Stomach (tissue), 9 donors: ENCODE results near the gene MAP3K5. TPM values are rescaled to one million over a fixed set of nuclear protein-coding genes. Genes with fewer than 3 reads are reported as not detected.

Source experiments
- DNase-seq, 2 donors: peaks; one replicate each; pipeline versions ENCODE4 v3.0.0 to v3.0.0-alpha.2; 2013 to 2019
- H3K27ac ChIP-seq, 5 donors: fragments of 200-600 bp in 4 of 5; sonication (generic) in 4 of 5; one replicate each; pipeline ENCODE4 v1.5.1; 2013 to 2019; ENCODE audit warnings: mild to moderate bottlenecking in 1 of 5, moderate library complexity in 1 of 5
- H3K27me3 ChIP-seq, 3 donors: fragments of 200-600 bp; sonication (generic); one replicate each; pipeline ENCODE4 v1.5.1; 2017 to 2019; ENCODE audit warnings: mixed run types in 1 of 3
- H3K36me3 ChIP-seq, 4 donors: fragments of 200-600 bp; sonication (generic); 1 replicate in 3 of 4; 2 replicates in 1 of 4; pipeline ENCODE4 v1.5.1; 2016 to 2019
- H3K4me1 ChIP-seq, 4 donors: fragments of 200-600 bp; sonication (generic); one replicate each; pipeline ENCODE4 v1.5.1; 2016 to 2019
- H3K4me3 ChIP-seq, 4 donors: fragments of 200-600 bp; sonication (generic) in 3 of 4; one replicate each; pipeline ENCODE4 v1.5.1; 2016 to 2019; ENCODE audit warnings: mild to moderate bottlenecking in 1 of 4
- H3K9me3 ChIP-seq, 4 donors: fragments of 200-600 bp; sonication (generic); one replicate each; pipeline ENCODE4 v1.5.1; 2016 to 2019
- CTCF ChIP-seq, 7 experiments: fragments of 450-650 bp in 4 of 7; fragments of 200-600 bp in 3 of 7; sonication (generic) in 3 of 7; IDR thresholded peaks; one replicate each; pipeline ENCODE4 v1.5.1; 2016 to 2019; ENCODE audit warnings: antibody characterized with exemption in 7 of 7, control low read depth in 2 of 7, mild to moderate bottlenecking in 1 of 7
- EP300 ChIP-seq: sonication (generic); formaldehyde crosslinking; IDR thresholded peaks from one replicate; pipeline ENCODE4 v1.6.1; 2017; ENCODE audit warnings: antibody characterized with exemption
- POLR2A ChIP-seq, 4 donors: fragments of 450-650 bp; IDR thresholded peaks; one replicate each; pipeline ENCODE4 v1.6.1; 2016; ENCODE audit warnings: antibody characterized with exemption in 4 of 4, control low read depth in 2 of 4, mild to moderate bottlenecking in 1 of 4, moderate library complexity in 1 of 4
- POLR2AphosphoS5 ChIP-seq, 3 donors: sonication (generic); formaldehyde crosslinking; IDR thresholded peaks; one replicate each; pipeline ENCODE4 v1.6.1; 2016; ENCODE audit warnings: antibody characterized with exemption in 3 of 3
- WGBS, 5 donors: extraction: QIAGEN DNeasy Blood & Tissue Kit in 3 of 5; methylation state at CpG; one replicate each; pipeline versions ENCODE4 v1.1.5 to v1.1.7; 2013 to 2018; 5-methylcytosine and 5-hydroxymethylcytosine counted together
- intact Hi-C: fragments of 100-400 bp; cut with DNase I; formaldehyde crosslinking; loops from one replicate; pipeline ENCODE4 v1.15.1; 2023; ENCODE audit warnings: low total_unique reads
- polyA plus RNA-seq, 3 donors: library from polyadenylated mRNA; stranded (reverse); fragments of 200-250 nt; gene quantifications; one replicate each; pipeline ENCODE4 v1.2.3, GENCODE V29; 2013
- total RNA-seq, 5 donors: library from RNA; depleted of rRNA; stranded (reverse); fragments of >200 nt; gene quantifications; one replicate each; pipeline versions ENCODE4 v1.1.0 to v1.2.3, GENCODE V29; 2014 to 2016
- donor health status: healthy with polysubstance abuse.
- donor health status: Bipolar disorder and iron deficiency.
- donor health status: healthy.

Gene MAP3K5
- total and polyA plus RNA-seq, 8 donors, result 4.9 to 40.3 (median 23.6) TPM

- Histone ChIP-seq H3K27ac (peak overlapping the region; percentile 21 to 96 (median 72)), H3K4me3 (peak overlapping the region in 2 of 4 donors; percentile 17 to 29), H3K9me3 (no peaks in the 10 kb centered on the region), H3K27me3 (no peaks in the 10 kb centered on the region), H3K4me1 (peaks cover 47 to 99% (median 79%) of the 10 kb centered on the region in 4 donors), H3K36me3 (peaks cover 0 to 4% (median 0%) of the 10 kb centered on the region in 4 donors)
- WGBS, 5 donors, result 44 to 66% (median 49%) methylated on average over 10 of the region's 10 CpGs
- intact Hi-C loops, result no loop called here
- TF ChIP-seq CTCF (IDR thresholded peaks at IDR 0.05) (no peak), EP300 (no peak), POLR2A (IDR thresholded peaks at IDR 0.05) (no peak), POLR2AphosphoS5 (IDR thresholded peaks at IDR 0.05) (peak in 2 of 3 donors; percentile 28 to 36)
- DNase-seq, result peak; percentile 61 to 71
Measured at GRCh38 chr6:136784910-136785746, 7.1 kb downstream of the MAP3K5 start.

- no peak for DNase-seq
- peak overlapping the region in 4 of 5 donors; percentile 41 to 96 (median 76) for H3K27ac ChIP-seq
- peaks cover 49 to 100% (median 79%) of the 10 kb centered on the region in 4 donors for H3K4me1 ChIP-seq
- H3K9me3 ChIP-seq, result no peaks in the 10 kb centered on the region
- WGBS, 5 donors, result 53 to 66% (median 56%) methylated on average over 8 of the region's 8 CpGs
- peaks cover 0 to 4% (median 0%) of the 10 kb centered on the region in 4 donors for H3K36me3 ChIP-seq
- intact Hi-C loops, result no loop called here
- H3K27me3 ChIP-seq, result no peaks in the 10 kb centered on the region
- TF ChIP-seq EP300 (no peak), CTCF (IDR thresholded peaks at IDR 0.05) (no peak), POLR2A (IDR thresholded peaks at IDR 0.05) (no peak)
- H3K4me3 ChIP-seq, result peak overlapping the region in 2 of 4 donors; percentile 20 to 29
Measured at GRCh38 chr6:136784271-136784664, 8.0 kb downstream of the MAP3K5 start.

GRCh38 chr6:136783495-136784270, 8.6 kb downstream of the MAP3K5 start:
- peaks cover 44 to 99% (median 75%) of the 10 kb centered on the region in 4 donors for H3K4me1 ChIP-seq
- H3K27ac ChIP-seq, result peak overlapping the region; percentile 9 to 96 (median 72)
- peaks cover 0 to 4% (median 0%) of the 10 kb centered on the region in 4 donors for H3K36me3 ChIP-seq
- no peak for TF ChIP-seq EP300
- peak in 1 of 3 donors; percentile 3 for TF ChIP-seq POLR2AphosphoS5 (IDR thresholded peaks at IDR 0.05)
- 66 to 71% (median 69%) methylated on average over 9 of the region's 9 CpGs for WGBS, 5 donors
- H3K27me3 ChIP-seq, result no peaks in the 10 kb centered on the region
- H3K4me3 ChIP-seq, result peak overlapping the region in 2 of 4 donors; percentile 20 to 29
- peak in 1 of 2 donors; percentile 51 for DNase-seq
- H3K9me3 ChIP-seq, result no peaks in the 10 kb centered on the region
- intact Hi-C loops, result no loop called here

GRCh38 chr6:136783021-136783420, 9.3 kb downstream of the MAP3K5 start:
- Histone ChIP-seq H3K4me1 (peaks cover 39 to 94% (median 71%) of the 10 kb centered on the region in 4 donors), H3K4me3 (no peak overlapping the region)
- no peak for TF ChIP-seq CTCF (IDR thresholded peaks at IDR 0.05)
- TF ChIP-seq POLR2AphosphoS5 (IDR thresholded peaks at IDR 0.05), result no peak
- no peak for TF ChIP-seq POLR2A (IDR thresholded peaks at IDR 0.05)
- no peak for TF ChIP-seq EP300

More at GRCh38 chr6:136783021-136783420, 9.3 kb downstream of the MAP3K5 start:
- no peak for DNase-seq
- Histone ChIP-seq H3K27me3 (no peaks in the 10 kb centered on the region), H3K36me3 (peaks cover 0 to 4% (median 0%) of the 10 kb centered on the region in 4 donors), H3K9me3 (no peaks in the 10 kb centered on the region), H3K27ac (peak overlapping the region in 3 of 5 donors; percentile 22 to 81 (median 72))
- intact Hi-C loops, result no loop called here
- 91 to 99% (median 98%) methylated on average over 6 of the region's 6 CpGs for WGBS, 5 donors
